Neural cell (in vitro differentiated cells): Measurements from ENCODE around the gene SPATS2. TPM values are rescaled to one million over a fixed set of nuclear protein-coding genes. Genes with fewer than 3 reads are reported as not detected.

Experiments
- H2AFZ ChIP-seq: fragments of 200-600, 300-800 bp; sonication (generic), shearing (Covaris generic); 2 replicates; pipeline ENCODE4 v1.6.0; 2014; ENCODE audit warnings: low read depth, mild to moderate bottlenecking, antibody characterized with exemption, low read length, moderate library complexity
- H3F3A ChIP-seq: fragments of 200-600 bp; shearing (Covaris generic); 2 replicates; pipeline ENCODE4 v1.6.1; 2016; ENCODE audit warnings: mild to moderate bottlenecking, moderate library complexity, mixed read lengths, antibody characterized with exemption, low read length; ENCODE audit not compliant: insufficient read depth, poor library complexity, severe bottlenecking
- H3K27ac ChIP-seq: fragments of 200-600, 300-800 bp; sonication (generic), shearing (Covaris generic); 2 replicates; pipeline ENCODE4 v1.5.1; 2014; ENCODE audit warnings: mild to moderate bottlenecking, low read length, moderate library complexity
- H3K27me3 ChIP-seq: fragments of 300-800, 200-600 bp; sonication (generic), shearing (Covaris generic); 2 replicates; pipeline ENCODE4 v1.6.0; 2014; ENCODE audit warnings: mild to moderate bottlenecking, low read depth, low read length, moderate library complexity; ENCODE audit not compliant: insufficient read depth
- H3K36me3 ChIP-seq: fragments of 300-800, 200-600 bp; sonication (generic), shearing (Covaris generic); 2 replicates; pipeline ENCODE4 v1.5.1; 2014; ENCODE audit warnings: mild to moderate bottlenecking, antibody characterized with exemption, low read length, moderate library complexity; ENCODE audit not compliant: insufficient read depth
- H3K4me2 ChIP-seq: fragments of 300-800, 200-600 bp; sonication (generic), shearing (Covaris generic); 2 replicates; pipeline ENCODE4 v1.6.0; 2014; ENCODE audit warnings: mild to moderate bottlenecking, low read length
- H3K4me3 ChIP-seq: fragments of 300-800, 200-600 bp; sonication (generic), shearing (Covaris generic); 2 replicates; pipeline ENCODE4 v1.5.1; 2014; ENCODE audit warnings: mild to moderate bottlenecking, low read length, moderate library complexity
- H3K79me2 ChIP-seq: fragments of 200-600 bp; shearing (Covaris generic); replicated peaks from 2 replicates; pipeline ENCODE4 v1.6.0; 2014; ENCODE audit warnings: mild to moderate bottlenecking, low read length, moderate library complexity; ENCODE audit not compliant: insufficient read depth
- H3K9ac ChIP-seq: fragments of 300-800, 200-600 bp; sonication (generic), shearing (Covaris generic); 2 replicates; pipeline ENCODE4 v1.6.1; 2016; ENCODE audit warnings: mild to moderate bottlenecking, low read length, mixed read lengths
- H3K9me2 ChIP-seq: fragments of 200-600 bp; shearing (Covaris generic); 2 replicates; pipeline ENCODE4 v1.6.1; 2016; ENCODE audit warnings: mild to moderate bottlenecking, low read length, mixed read lengths; ENCODE audit not compliant: insufficient read depth
- H3K9me3 ChIP-seq: fragments of 200-600, 300-800 bp; sonication (generic), shearing (Covaris generic); 2 replicates; pipeline ENCODE4 v1.6.1; 2016; ENCODE audit warnings: mild to moderate bottlenecking, mixed run types, low read length, moderate library complexity, mixed read lengths
- H4K20me1 ChIP-seq: fragments of 200-600 bp; shearing (Covaris generic); 2 replicates; pipeline ENCODE4 v1.6.1; 2016; ENCODE audit warnings: mild to moderate bottlenecking, mixed run types; ENCODE audit not compliant: insufficient read depth
- CTCF ChIP-seq: fragments of 450-650 bp; IDR thresholded peaks from 2 replicates; pipeline ENCODE4 v1.5.1; 2014; ENCODE audit warnings: antibody characterized with exemption, mild to moderate bottlenecking, moderate library complexity; ENCODE audit not compliant: poor library complexity, severe bottlenecking
- EP300 ChIP-seq: fragments of 450-650 bp; conservative IDR thresholded peaks from 2 replicates; pipeline ENCODE4 v1.6.1; 2014; ENCODE audit warnings: antibody characterized with exemption, mild to moderate bottlenecking, moderate library complexity; ENCODE audit not compliant: poor library complexity, severe bottlenecking
- EZH2 ChIP-seq: fragments of 200-600, 300-800 bp; shearing (Covaris generic), sonication (generic); IDR thresholded peaks from 2 replicates; pipeline ENCODE4 v1.6.1; 2014; ENCODE audit warnings: antibody characterized with exemption, low read length, borderline replicate concordance, mild to moderate bottlenecking; ENCODE audit not compliant: insufficient read depth, poor library complexity, severe bottlenecking
- MXI1 ChIP-seq: fragments of 450-650 bp; conservative IDR thresholded peaks from 2 replicates; pipeline ENCODE4 v1.6.1; 2014; ENCODE audit warnings: antibody characterized with exemption, mild to moderate bottlenecking; ENCODE audit not compliant: poor library complexity, severe bottlenecking
- POLR2AphosphoS5 ChIP-seq: IDR thresholded peaks from 2 replicates; pipeline ENCODE4 v1.6.1; 2012
- RAD21 ChIP-seq: fragments of 450-650 bp; conservative IDR thresholded peaks from 2 replicates; pipeline ENCODE4 v1.6.1; 2014; ENCODE audit warnings: antibody characterized with exemption, mild to moderate bottlenecking, moderate library complexity
- REST ChIP-seq: IDR thresholded peaks from 2 replicates; pipeline ENCODE4 v1.6.1; 2012; ENCODE audit warnings: borderline replicate concordance
- SMC3 ChIP-seq: fragments of 450-650 bp; conservative IDR thresholded peaks from 2 replicates; pipeline ENCODE4 v1.6.1; 2014; ENCODE audit warnings: antibody characterized with exemption, mild to moderate bottlenecking, moderate library complexity; ENCODE audit not compliant: poor library complexity
- TAF1 ChIP-seq: IDR thresholded peaks from 2 replicates; pipeline ENCODE4 v1.6.1; 2012; ENCODE audit warnings: low read depth
- polyA plus RNA-seq: library from polyadenylated mRNA; depleted of rRNA; stranded (reverse); fragments of >200 nt; gene quantifications from 2 replicates; pipeline ENCODE4 v1.2.3, GENCODE V29; 2014

The SPATS2 gene
- polyA plus RNA-seq, 1 donor from 2014 or later: 58.4 TPM

GRCh38 chr12:49341777-49342065, 25.5 kb upstream of the SPATS2 start:
- Histone ChIP-seq H2AFZ (no peak overlapping the region), H3F3A (no peaks in the 10 kb centered on the region), H3K79me2 (no peaks in the 10 kb centered on the region), H3K27ac (no peak overlapping the region), H4K20me1 (no peaks in the 10 kb centered on the region), H3K4me3 (peak overlapping the region; percentile 60), H3K4me2 (no peak overlapping the region), H3K9me2 (no peaks in the 10 kb centered on the region), H3K36me3 (no peaks in the 10 kb centered on the region), H3K9me3 (no peaks in the 10 kb centered on the region), H3K9ac (peak overlapping the region; percentile 31), H3K27me3 (peaks cover 91% of the 10 kb centered on the region)
- TF ChIP-seq RAD21: no peak
- TF ChIP-seq TAF1: no peak
- TF ChIP-seq EZH2: no peak
- TF ChIP-seq POLR2AphosphoS5: no peak
- TF ChIP-seq CTCF: no peak
- no peak for TF ChIP-seq REST
- no peak for TF ChIP-seq SMC3
- no peak for TF ChIP-seq MXI1
- TF ChIP-seq EP300: no peak

GRCh38 chr12:49342066-49342913, 25.0 kb upstream of the SPATS2 start:
- H3K27ac ChIP-seq: no peak overlapping the region
- no peaks in the 10 kb centered on the region for H3K79me2 ChIP-seq
- peaks cover 91% of the 10 kb centered on the region for H3K27me3 ChIP-seq
- no peaks in the 10 kb centered on the region for H3K36me3 ChIP-seq
- no peaks in the 10 kb centered on the region for H4K20me1 ChIP-seq
- no peaks in the 10 kb centered on the region for H3K9me2 ChIP-seq
- H3F3A ChIP-seq: no peaks in the 10 kb centered on the region
- peak overlapping the region; percentile 60 for H3K4me3 ChIP-seq
- no peaks in the 10 kb centered on the region for H3K9me3 ChIP-seq
- H3K4me2 ChIP-seq: peak overlapping the region; percentile 48
- TF ChIP-seq POLR2AphosphoS5: no peak
- TF ChIP-seq REST: no peak
- peak; percentile 56 for TF ChIP-seq RAD21
- TF ChIP-seq EZH2: no peak
- no peak for TF ChIP-seq MXI1
- TF ChIP-seq EP300: no peak
- TF ChIP-seq TAF1: no peak
- TF ChIP-seq SMC3: peak; percentile 62
- peak; percentile 85 for TF ChIP-seq CTCF
- no peak overlapping the region for H2AFZ ChIP-seq
- H3K9ac ChIP-seq: peak overlapping the region; percentile 31
